K562 (cell line): ENCODE data around the gene PCSK5. TPM values are rescaled to one million over a fixed set of nuclear protein-coding genes. Genes with fewer than 3 reads are reported as not detected.

Experiments
- ATAC-seq: fragments of 200-7000 bp; cut with Tn5 transposase; 3 replicates; pipeline ENCODE4 v1.9.1; 2020; ENCODE audit warnings: moderate library complexity
- BruUV-seq: library from RNA; stranded (reverse); fragments of 400-500 nt; replicated peaks from 2 replicates; lab custom pipeline; 2021; lab: Mats Ljungman, UMichigan
- CTCF ChIA-PET: fragments of 300-600 bp; formaldehyde crosslinking; extraction: SDS; loops from one replicate; lab custom pipeline; 2021; ENCODE audit warnings: low intra/inter-chr PET ratio; lab: Yijun Ruan, JAX
- POLR2A ChIA-PET: fragments of 300-600, 350-650 bp; sonication (Branson Sonifier 250); formaldehyde crosslinking; extraction: SDS; loops from one replicate; lab custom pipeline; 2021; ENCODE audit warnings: antibody characterized with exemption, inconsistent platforms; lab: Yijun Ruan, JAX
- DNase-seq, 4 experiments: peaks; one replicate each; pipeline versions ENCODE4 v3.0.0 to v3.0.0-alpha.2; 2011 to 2018; ENCODE audit warnings: low spot score in 3 of 4, mixed read lengths in 3 of 4; ENCODE audit errors: extremely low read depth in 1 of 4
- FAIRE-seq: peaks from 2 replicates; lab custom pipeline; 2011; peaks lifted over from hg19 to GRCh38; lab: Jason Lieb, UNC
- H2AFZ ChIP-seq: 2 replicates; pipeline ENCODE4 v1.6.0; 2011; ENCODE audit warnings: low read depth, low read length, control low read depth, inconsistent platforms
- H3K27ac ChIP-seq: fragments of 200-600 bp; 3 replicates; pipeline ENCODE4 v1.8.0; 2011; ENCODE audit warnings: low read depth, mild to moderate bottlenecking, control low read depth, inconsistent platforms, low read length, moderate library complexity, mixed read lengths; ENCODE audit errors: extremely low read depth
- H3K27me3 ChIP-seq, 2 experiments: fragments of 300-600 bp in 1 of 2; 2 replicates in 1 of 2; 3 replicates in 1 of 2; pipeline versions ENCODE4 v1.6.0 to v1.8.0; 2011; ENCODE audit warnings: inconsistent platforms in 2 of 2, low read length in 2 of 2, mild to moderate bottlenecking in 1 of 2, mixed read lengths in 1 of 2, moderate library complexity in 1 of 2; ENCODE audit not compliant: control insufficient read depth in 2 of 2, insufficient read depth in 2 of 2
- H3K36me3 ChIP-seq: fragments of 300-600 bp; 3 replicates; pipeline ENCODE4 v1.8.0; 2011; ENCODE audit warnings: mild to moderate bottlenecking, low read length, inconsistent platforms; ENCODE audit not compliant: control insufficient read depth, insufficient read depth
- H3K4me1 ChIP-seq, 2 experiments: fragments of 200-600 bp in 1 of 2; replicated peaks in 1 of 2; 2 replicates in 1 of 2; 3 replicates in 1 of 2; pipeline versions ENCODE4 v1.5.1 to v1.8.0; 2011; ENCODE audit warnings: inconsistent platforms in 2 of 2, low read length in 2 of 2, mild to moderate bottlenecking in 1 of 2, mixed read lengths in 1 of 2, moderate library complexity in 1 of 2; ENCODE audit not compliant: control insufficient read depth in 2 of 2, insufficient read depth in 2 of 2
- H3K4me2 ChIP-seq: 2 replicates; pipeline ENCODE4 v1.6.1; 2011; ENCODE audit warnings: low read length, control low read depth, inconsistent platforms, mixed read lengths; ENCODE audit not compliant: insufficient read depth
- H3K4me3 ChIP-seq: fragments of 200-600 bp; sonication (generic), shearing (Covaris generic); 2 replicates; pipeline ENCODE4 v1.5.1; 2016; ENCODE audit warnings: control low read depth, inconsistent platforms
- H3K79me2 ChIP-seq: fragments of 200-600 bp; 3 replicates; pipeline ENCODE4 v1.8.0; 2011; ENCODE audit warnings: low read length, inconsistent platforms; ENCODE audit not compliant: control insufficient read depth, insufficient read depth
- H3K9ac ChIP-seq, 2 experiments: 2 replicates each; pipeline versions ENCODE4 v1.6.0 to v1.6.1; 2011; ENCODE audit warnings: low read depth in 2 of 2, low read length in 2 of 2, control low read depth in 1 of 2, inconsistent platforms in 1 of 2, mild to moderate bottlenecking in 1 of 2, mixed read lengths in 1 of 2; ENCODE audit not compliant: insufficient read depth in 1 of 2
- H3K9me1 ChIP-seq: one replicate; pipeline ENCODE4 v1.6.0; 2011; ENCODE audit warnings: inconsistent platforms, mild to moderate bottlenecking, low read length, moderate library complexity; ENCODE audit not compliant: control insufficient read depth, insufficient read depth
- H3K9me3 ChIP-seq: replicated peaks from 2 replicates; pipeline ENCODE4 v1.5.1; 2011; ENCODE audit warnings: low read depth, low read length, inconsistent platforms; ENCODE audit not compliant: control insufficient read depth, insufficient read depth
- H4K20me1 ChIP-seq: replicated peaks from 2 replicates; pipeline ENCODE4 v1.6.1; 2011; ENCODE audit warnings: low read length, inconsistent platforms, mixed read lengths; ENCODE audit not compliant: control insufficient read depth, insufficient read depth
- CEBPB ChIP-seq: fragments of 450-650 bp; IDR thresholded peaks from 2 replicates; pipeline ENCODE4 v1.6.1; 2016; ENCODE audit warnings: missing genetic modification characterization, missing compliant biosample characterization
- CXXC5 ChIP-seq: fragments of 250-450 bp; sonication (Bioruptor Pico); IDR thresholded peaks from 2 replicates; pipeline ENCODE4 v1.8.0; 2022; ENCODE audit warnings: inconsistent platforms, mild to moderate bottlenecking, moderate library complexity
- MXI1 ChIP-seq: IDR thresholded peaks from 2 replicates; pipeline ENCODE4 v1.6.1; 2011; ENCODE audit warnings: low read depth, mild to moderate bottlenecking, improper control_type of control experiment, low read length
- RBFOX2 ChIP-seq: fragments of 200-400 bp; formaldehyde crosslinking; IDR thresholded peaks from 2 replicates; pipeline ENCODE4 v1.6.1; 2017; ENCODE audit warnings: low read depth, mild to moderate bottlenecking, low read length, moderate library complexity
- ZMIZ1 ChIP-seq, 2 experiments: fragments of 150-350 bp in 1 of 2; IDR thresholded peaks; 2 replicates each; pipeline ENCODE4 v1.6.1; 2012 to 2016; ENCODE audit warnings: low read depth in 2 of 2, low read length in 2 of 2, mild to moderate bottlenecking in 1 of 2, moderate library complexity in 1 of 2
- ZNF444 ChIP-seq: fragments of 250-450 bp; sonication (Bioruptor Pico); IDR thresholded peaks from 2 replicates; pipeline ENCODE4 v1.4.0; 2020; ENCODE audit warnings: mild to moderate bottlenecking, moderate library complexity
- WGBS: fragments of 100-300 bp; shearing (Covaris generic); methylation state at CpG from one replicate; pipeline ENCODE4 v1.1.6; 2016; ENCODE audit warnings: low coverage, mixed read lengths; ENCODE audit not compliant: insufficient coverage; ENCODE audit errors: missing lambda C conversion rate; 5-methylcytosine and 5-hydroxymethylcytosine counted together
- in situ Hi-C: fragments of 300-500 bp; cut with MboI; formaldehyde crosslinking; loops from 4 replicates; pipeline ENCODE4 v1.15.0; 2018; ENCODE audit warnings: inconsistent platforms, mixed read lengths
- intact Hi-C: fragments of 100-400 bp; cut with micrococcal nuclease; formaldehyde crosslinking; loops from 2 replicates; pipeline ENCODE4 v1.14.2; 2022
- polyA plus RNA-seq, 8 experiments: library from polyadenylated mRNA; depleted of rRNA in 4 of 8; stranded (reverse) in 5 of 8; unstranded in 3 of 8; fragments of >200 nt; fragmentation: Nextera tagmentation in 2 of 8; fragmentation: Illumina TruSeq in 1 of 8; extraction: Ambion mirVana in 2 of 8; extraction: Trizol in 1 of 8; gene quantifications; 2 replicates each; pipeline versions ENCODE4 v1.2.1 to v1.2.3, GENCODE V29; 2011 to 2014; ENCODE audit warnings: inconsistent platforms in 1 of 8, missing spikeins in 1 of 8
- total RNA-seq, 7 experiments: library from RNA; depleted of rRNA in 6 of 7; stranded (reverse); fragments of >200 nt in 6 of 7; fragmentation: Illumina TruSeq in 2 of 7; extraction: Trizol in 2 of 7; gene quantifications; 2 replicates each; pipeline versions ENCODE4 v1.2.1 to v1.2.3, GENCODE V29; 2011 to 2021; ENCODE audit warnings: low replicate concordance in 1 of 7
- TF ChIP-seq, protein P1 (sequence below): fragments of 250-450 bp; sonication (Bioruptor Pico); IDR thresholded peaks from 2 replicates; pipeline ENCODE4 v1.4.0; 2020; ENCODE audit warnings: mild to moderate bottlenecking, moderate library complexity
- TF ChIP-seq, protein P2 (sequence below): sonication (generic); formaldehyde crosslinking; IDR thresholded peaks from 2 replicates; pipeline ENCODE4 v1.8.1; 2022; ENCODE audit warnings: missing genetic modification reagents

The PCSK5 gene
- total and polyA plus RNA-seq, 9 of the 15 experiments (the other 6 are each of a cell fraction or from before 2014, with no cell fraction given), result not detected

DNA sequence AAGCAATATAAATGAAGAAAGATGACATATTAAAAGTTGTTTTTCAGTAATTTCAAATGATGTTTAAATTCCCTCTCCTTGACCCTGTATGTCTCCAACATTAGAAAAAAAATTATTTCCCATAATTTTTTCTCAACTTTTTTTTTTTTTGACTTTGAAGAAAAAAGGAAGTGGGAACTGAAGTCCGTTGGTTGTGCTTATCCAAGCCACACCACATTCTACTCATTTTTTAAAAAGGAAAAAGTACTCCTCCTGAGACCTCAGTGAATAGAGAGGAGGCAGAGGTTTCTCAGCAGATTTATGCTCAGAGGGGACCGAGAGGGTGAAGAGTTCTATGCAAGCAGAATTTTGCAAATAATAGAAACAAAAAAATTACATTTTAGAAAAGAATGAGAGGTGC is 123.3 kb downstream of the PCSK5 start:
- FAIRE-seq (no peak), DNase-seq (no peak), ATAC-seq (no peak)
- in situ Hi-C loops (no loop called here), intact Hi-C loops (no loop called here)
- H3K79me2 ChIP-seq, result no peaks in the 10 kb centered on the region
- no peak overlapping the region for H3K27ac ChIP-seq
- H3K9ac ChIP-seq, result no peak overlapping the region
- no peak overlapping the region for H2AFZ ChIP-seq
- WGBS, result 0% methylated on average over 2 of the region's 2 CpGs
- CTCF ChIA-PET, result no interaction called here
- H3K36me3 ChIP-seq, result no peaks in the 10 kb centered on the region
- no peak overlapping the region for H3K4me3 ChIP-seq
- no peak overlapping the region for H3K4me2 ChIP-seq
- POLR2A ChIA-PET, result no interaction called here
- TF ChIP-seq MXI1 (no peak), RBFOX2 (no peak)
- TF ChIP-seq, protein P1, sequence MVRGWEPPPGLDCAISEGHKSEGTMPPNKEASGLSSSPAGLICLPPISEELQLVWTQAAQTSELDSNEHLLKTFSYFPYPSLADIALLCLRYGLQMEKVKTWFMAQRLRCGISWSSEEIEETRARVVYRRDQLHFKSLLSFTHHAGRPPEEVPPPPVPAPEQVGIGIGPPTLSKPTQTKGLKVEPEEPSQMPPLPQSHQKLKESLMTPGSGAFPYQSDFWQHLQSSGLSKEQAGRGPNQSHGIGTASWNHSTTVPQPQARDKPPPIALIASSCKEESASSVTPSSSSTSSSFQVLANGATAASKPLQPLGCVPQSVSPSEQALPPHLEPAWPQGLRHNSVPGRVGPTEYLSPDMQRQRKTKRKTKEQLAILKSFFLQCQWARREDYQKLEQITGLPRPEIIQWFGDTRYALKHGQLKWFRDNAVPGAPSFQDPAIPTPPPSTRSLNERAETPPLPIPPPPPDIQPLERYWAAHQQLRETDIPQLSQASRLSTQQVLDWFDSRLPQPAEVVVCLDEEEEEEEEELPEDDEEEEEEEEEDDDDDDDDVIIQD (CRISPR knock-in tag), result no peak
- no peaks in the 10 kb centered on the region for H3K27me3 ChIP-seq
- H4K20me1 ChIP-seq, result no peaks in the 10 kb centered on the region
- no peaks in the 10 kb centered on the region for H3K9me3 ChIP-seq
- BruUV-seq, result no TSS peak
- no peaks in the 10 kb centered on the region for H3K4me1 ChIP-seq
- no peaks in the 10 kb centered on the region for H3K9me1 ChIP-seq

DNA sequence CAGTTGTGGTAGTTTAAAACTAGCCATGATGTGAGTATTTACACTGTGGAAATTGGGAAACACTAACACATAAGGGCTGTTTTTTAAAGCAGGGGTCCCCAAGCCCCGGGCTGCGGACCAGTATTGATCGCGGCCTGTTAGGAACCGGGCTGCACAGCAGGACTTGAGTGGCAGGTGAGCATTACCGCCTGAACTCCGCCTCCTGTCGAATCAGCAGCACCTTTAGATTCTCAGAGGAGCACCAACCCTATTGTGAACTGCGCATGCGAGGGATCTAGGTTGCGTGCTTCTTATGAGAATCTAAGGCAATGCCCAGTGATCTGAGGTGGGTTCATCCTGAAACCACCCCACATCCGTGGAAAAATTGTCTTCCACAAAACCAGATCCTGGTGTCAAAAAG is 127.8 kb downstream of the PCSK5 start:
- H3K9me1 ChIP-seq, result no peaks in the 10 kb centered on the region
- no peak overlapping the region for H3K27ac ChIP-seq
- H3K9me3 ChIP-seq, result no peaks in the 10 kb centered on the region
- no peak for DNase-seq
- no TSS peak for BruUV-seq
- H3K79me2 ChIP-seq, result no peaks in the 10 kb centered on the region
- no peaks in the 10 kb centered on the region for H3K4me1 ChIP-seq
- no peak overlapping the region for H3K4me2 ChIP-seq
- no peaks in the 10 kb centered on the region for H3K36me3 ChIP-seq
- ChIA-PET CTCF (no interaction called here), POLR2A (no interaction called here)
- no peak for FAIRE-seq
- no peak overlapping the region for H3K4me3 ChIP-seq
- no peak overlapping the region for H3K9ac ChIP-seq
- intact Hi-C loops (no loop called here), in situ Hi-C loops (no loop called here)
- 16% methylated on average over 4 of the region's 12 CpGs for WGBS
- no peak for ATAC-seq
- H2AFZ ChIP-seq, result no peak overlapping the region
- H4K20me1 ChIP-seq, result no peaks in the 10 kb centered on the region
- no peaks in the 10 kb centered on the region for H3K27me3 ChIP-seq
- TF ChIP-seq CXXC5, result no peak
- TF ChIP-seq, protein P2, sequence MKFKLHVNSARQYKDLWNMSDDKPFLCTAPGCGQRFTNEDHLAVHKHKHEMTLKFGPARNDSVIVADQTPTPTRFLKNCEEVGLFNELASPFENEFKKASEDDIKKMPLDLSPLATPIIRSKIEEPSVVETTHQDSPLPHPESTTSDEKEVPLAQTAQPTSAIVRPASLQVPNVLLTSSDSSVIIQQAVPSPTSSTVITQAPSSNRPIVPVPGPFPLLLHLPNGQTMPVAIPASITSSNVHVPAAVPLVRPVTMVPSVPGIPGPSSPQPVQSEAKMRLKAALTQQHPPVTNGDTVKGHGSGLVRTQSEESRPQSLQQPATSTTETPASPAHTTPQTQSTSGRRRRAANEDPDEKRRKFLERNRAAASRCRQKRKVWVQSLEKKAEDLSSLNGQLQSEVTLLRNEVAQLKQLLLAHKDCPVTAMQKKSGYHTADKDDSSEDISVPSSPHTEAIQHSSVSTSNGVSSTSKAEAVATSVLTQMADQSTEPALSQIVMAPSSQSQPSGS (CRISPR knock-in tag), result no peak
- TF ChIP-seq ZNF444, result no peak
- TF ChIP-seq CEBPB (tag), result no peak
- TF ChIP-seq ZMIZ1 (IDR thresholded peaks at IDR 0.05; ENCODE audit: low read depth in 2 of 2, low read length in 2 of 2), result no peak
